ENCODE data around the gene PHF23. TPM values are rescaled to one million over a fixed set of nuclear protein-coding genes. Genes with fewer than 3 reads are reported as not detected.

Gene PHF23
- total and polyA plus RNA-seq, 2 of the 4 experiments (the other 2 are of a cell fraction) = 44.8 to 58.5 TPM

- Histone ChIP-seq H4K20me1 (ENCODE audit: insufficient read depth, low read length) (peaks cover 13% of the 10 kb centered on the region), H3K4ac (ENCODE audit: low read depth, low read length) (peak within 1 kb of the TSS; percentile 99), H3K9ac (ENCODE audit: low read depth, low read length) (peak within 1 kb of the TSS; percentile 98), H3K36me3 (ENCODE audit: control insufficient read depth, insufficient read depth, low read length) (peaks cover 28% of the 10 kb centered on the region), H3K79me1 (ENCODE audit: low read depth in 1 of 2, low read length in 2 of 2) (peaks cover 13 to 52% of the 10 kb centered on the region in 2 experiments), H3K4me1 (ENCODE audit: control insufficient read depth, insufficient read depth, low read length) (peaks cover 8% of the 10 kb centered on the region), H3K4me2 (ENCODE audit: low read depth, low read length) (peak within 1 kb of the TSS; percentile 95), H2AK5ac (ENCODE audit: low read depth, low read length) (peak within 1 kb of the TSS; percentile 96), H2BK5ac (ENCODE audit: low read depth, low read length, poor library complexity, severe bottlenecking) (peak within 1 kb of the TSS; percentile 98), H3K18ac (ENCODE audit: low read depth, low read length) (peak within 1 kb of the TSS; percentile 99), H2BK15ac (ENCODE audit: low read depth, low read length) (peak within 1 kb of the TSS; percentile 93; the same call in 1 of the 3 replicates), H3K4me3 (ENCODE audit: insufficient read depth, low read depth, low read length) (peak within 1 kb of the TSS; percentile 90), H3K56ac (ENCODE audit: extremely low read depth, insufficient read depth, low read length) (peak within 1 kb of the TSS; percentile 99), H3K27ac (ENCODE audit: insufficient read depth, low read length) (peak within 1 kb of the TSS; percentile 95), H2AK9ac (replicated peaks; ENCODE audit: low read depth, low read length, poor library complexity) (peak within 1 kb of the TSS; percentile 100), H3K9me1 (ENCODE audit: insufficient read depth, low read length) (0 out of 2 replicates have a peak, but pooled peaks cover 2% of the 10 kb centered on the region), H2BK120ac (ENCODE audit: low read depth, low read length) (peak within 1 kb of the TSS; percentile 97), H3K9me3 (ENCODE audit: control insufficient read depth, insufficient read depth, low read length) (no peaks in the 10 kb centered on the region), H3K27me3 (ENCODE audit: control insufficient read depth, insufficient read depth, low read length) (no peaks in the 10 kb centered on the region), H3K23ac (ENCODE audit: low read depth, low read length) (peak within 1 kb of the TSS; percentile 99), H4K8ac (ENCODE audit: low read depth in 2 of 2, low read length in 2 of 2) (peak within 1 kb of the TSS; percentile 80 to 100), H2BK20ac (ENCODE audit: low read depth, low read length) (peak within 1 kb of the TSS; percentile 75), H2AFZ (replicated peaks; ENCODE audit: low read length, poor library complexity) (peak within 1 kb of the TSS; percentile 90), H4K91ac (ENCODE audit: insufficient read depth, low read depth, low read length) (peak within 1 kb of the TSS; percentile 98), H4K5ac (ENCODE audit: low read depth, low read length) (peak within 1 kb of the TSS; percentile 98), H3K14ac (replicated peaks; ENCODE audit: low read depth, low read length) (peak within 1 kb of the TSS; percentile 100)
- in situ Hi-C loops (cut with MboI; ENCODE audit: low sequenced_read_pairs) (loop anchor here (25.0 kb wide), 1 partner anchor 920 kb away; the partner anchor contains the start of genes PER1 and VAMP2), dilution Hi-C loops (cut with HindIII; ENCODE audit: low sequenced_read_pairs, unreplicated experiment) (no loop called here), intact Hi-C loops (cut with micrococcal nuclease) (no loop called here)
- peak; percentile 90 for DNase-seq
- 1% methylated on average over 14 of the region's 62 CpGs; no CpG with 5 or more reads in 1 of the 2 experiments for WGBS, 2 experiments (ENCODE audit: extremely low coverage in 2 of 2, insufficient read length in 1 of 2)
- ChIA-PET POLR2A (ENCODE audit: unreplicated experiment) (interaction anchor here (0.5 to 1.4 kb wide), 3 partner anchors 9 to 64 kb away, joined by 3 to 7 read pairs (median 4); partner anchors contain the start of gene CTDNEP1), CTCF (interaction anchor here (0.6 kb wide), 1 partner anchor 127 kb away, joined by 4 read pairs; the partner anchor contains the start of gene ASGR2)
- TF ChIP-seq RFX5 (IDR thresholded peaks at IDR 0.05; ENCODE audit: low read depth, low read length) = no peak
- TF ChIP-seq FOS (IDR thresholded peaks at IDR 0.05; ENCODE audit: low read depth, low read length) = peak; percentile 5; the same call in 1 of the 2 replicates
- peak; percentile 82; the same call in 1 of the 2 replicates for TF ChIP-seq POLR2A (IDR thresholded peaks at IDR 0.05; ENCODE audit: low read depth, low read length)
- TF ChIP-seq ELK1 (IDR thresholded peaks at IDR 0.05; ENCODE audit: borderline replicate concordance, low read depth, low read length) = 0 out of 2 replicates have a peak, but pooled peaks have one; percentile 21
- TF ChIP-seq BHLHE40 (IDR thresholded peaks at IDR 0.05; ENCODE audit: low read depth, low read length) = 0 out of 2 replicates have a peak, but pooled peaks have one; percentile 53
- peak; percentile 88 for TF ChIP-seq MAZ (IDR thresholded peaks at IDR 0.05; ENCODE audit: borderline replicate concordance, low read depth, low read length)
- no peak for TF ChIP-seq MAFK (IDR thresholded peaks at IDR 0.05; ENCODE audit: low read depth, low read length)
- TF ChIP-seq USF2 (IDR thresholded peaks at IDR 0.05; ENCODE audit: low read depth, low read length) = peak; percentile 63
- BruUV-seq (replicated peaks) = no TSS peak
- ATAC-seq (ENCODE audit: low read depth) = peak; percentile 54
Measured at GRCh38 chr17:7241783-7242716, 2.8 kb upstream of the PHF23 start, which contains the start of gene GABARAP. GABARAP (minus strand) TSS chr17:7242449; CDS start chr17:7242330, 119 bp downstream.

All from IMR-90 (cell line).